ENCODE data around the gene SLCO3A1.

SLCO3A1 gene

DNA sequence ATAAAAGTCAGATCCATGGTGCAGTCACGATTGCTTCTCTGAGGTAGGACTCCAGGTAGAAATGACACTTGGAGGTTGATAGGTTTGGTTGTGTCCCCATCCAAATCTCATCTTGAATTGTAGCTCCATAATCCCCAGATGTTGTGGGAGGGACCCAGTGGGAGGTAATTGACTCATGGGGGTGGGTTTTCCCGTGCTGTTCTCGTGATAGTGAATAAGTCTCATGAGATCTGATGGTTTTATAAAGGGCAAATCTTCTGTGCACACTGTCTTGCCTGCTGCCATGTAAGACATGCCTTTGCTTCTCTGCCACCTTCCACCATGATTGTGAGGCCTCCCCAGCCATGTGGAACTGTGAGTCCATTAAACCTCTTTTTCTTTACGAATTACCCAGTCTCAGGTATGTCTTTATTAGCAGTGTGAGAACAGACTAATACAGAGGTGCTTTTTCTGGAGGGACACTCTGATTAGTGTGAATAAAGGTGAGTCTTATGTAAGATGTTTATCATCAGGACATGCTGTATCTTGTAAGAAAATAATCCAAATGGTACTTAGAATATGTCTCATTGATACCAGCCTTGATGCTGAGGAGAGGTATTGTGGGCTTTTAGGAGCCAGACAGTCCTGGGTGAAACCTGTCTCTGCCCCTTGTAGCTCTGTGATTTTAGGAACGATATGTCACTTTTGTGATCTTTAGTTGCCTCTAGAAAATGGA, 43.0 kb downstream of the SLCO3A1 start:
- Histone ChIP-seq H3K9me3 (replicated peaks; ENCODE audit: low read length) (no peaks in the 10 kb centered on the region), H3K4me2 (ENCODE audit: low read length) (no peak overlapping the region), H3K4me3 (ENCODE audit: low read length) (no peak overlapping the region), H3K9ac (ENCODE audit: low read depth, low read length) (no peak overlapping the region), H3K4me1 (ENCODE audit: control insufficient read depth, insufficient read depth, low read length) (no peaks in the 10 kb centered on the region), H3K27me3 (ENCODE audit: control insufficient read depth, insufficient read depth, low read length) (no peaks in the 10 kb centered on the region), H3K36me3 (ENCODE audit: insufficient read depth, low read length) (no peaks in the 10 kb centered on the region)

DNA sequence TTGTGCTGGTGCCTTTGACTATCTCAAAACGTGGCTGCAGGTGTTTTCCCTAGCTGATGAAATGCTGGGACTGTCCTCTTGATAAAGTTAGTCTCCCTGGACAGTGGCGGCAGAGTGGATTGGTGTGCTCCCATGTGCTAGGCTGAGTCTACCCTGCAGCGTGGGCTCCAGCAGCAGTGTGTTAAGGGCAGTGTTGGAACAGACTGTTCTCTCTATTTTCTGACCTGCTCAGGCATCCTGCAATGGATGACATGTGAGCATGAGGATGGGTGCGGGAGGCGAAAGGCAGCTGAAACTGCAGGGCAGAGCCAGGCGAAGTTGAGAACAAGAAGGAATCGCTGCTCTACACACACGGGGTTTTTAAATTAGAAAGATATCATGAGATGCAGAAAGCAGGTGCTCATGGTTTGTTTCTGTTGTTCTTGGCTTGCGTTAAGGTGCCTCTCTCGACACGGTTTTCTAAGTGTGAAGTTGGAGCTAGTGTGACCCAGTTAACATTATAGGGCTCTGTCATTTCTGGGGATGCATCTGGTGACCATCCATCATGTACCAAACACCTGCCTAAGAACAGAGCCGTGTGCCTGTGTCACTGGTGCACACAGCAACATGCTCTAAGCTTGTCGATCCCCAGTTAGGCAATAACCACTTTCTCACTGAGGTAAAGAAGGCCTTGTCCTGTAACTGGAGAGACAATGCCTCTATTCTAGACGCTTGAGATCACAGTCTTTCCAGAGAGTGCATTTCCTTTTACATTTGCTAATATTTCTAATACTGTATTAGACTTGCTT, 44.3 kb downstream of the SLCO3A1 start:
- H3K4me3 ChIP-seq (ENCODE audit: low read length), result no peak overlapping the region
- H3K4me2 ChIP-seq (ENCODE audit: low read length), result no peak overlapping the region
- H3K4me1 ChIP-seq (ENCODE audit: control insufficient read depth, insufficient read depth, low read length), result no peaks in the 10 kb centered on the region
- no peaks in the 10 kb centered on the region for H3K27me3 ChIP-seq (ENCODE audit: control insufficient read depth, insufficient read depth, low read length)
- no peaks in the 10 kb centered on the region for H3K36me3 ChIP-seq (ENCODE audit: insufficient read depth, low read length)
- no peaks in the 10 kb centered on the region for H3K9me3 ChIP-seq (replicated peaks; ENCODE audit: low read length)
- no peak overlapping the region for H3K9ac ChIP-seq (ENCODE audit: low read depth, low read length)

DNA sequence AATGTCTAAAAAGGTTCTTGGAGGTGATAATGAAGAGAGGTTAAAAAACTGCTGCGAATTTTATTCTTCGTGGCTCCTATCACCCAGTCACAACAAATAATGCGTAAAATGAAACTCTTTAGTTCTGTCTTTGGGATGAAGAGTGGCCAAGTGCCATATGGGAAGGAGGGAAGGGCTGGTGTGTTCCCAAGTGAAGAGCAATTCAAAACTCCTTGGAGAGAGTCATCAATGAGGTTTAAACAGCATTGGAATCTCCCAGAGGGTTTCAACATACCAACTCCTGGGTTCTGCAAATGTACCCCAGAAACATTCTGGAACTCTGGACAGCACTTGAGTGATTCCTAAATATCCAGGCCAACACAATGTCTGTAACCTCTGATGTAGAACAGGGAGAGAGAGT, 45.3 kb downstream of the SLCO3A1 start:
- no peaks in the 10 kb centered on the region for H3K36me3 ChIP-seq (ENCODE audit: insufficient read depth, low read length)
- H3K27me3 ChIP-seq (ENCODE audit: control insufficient read depth, insufficient read depth, low read length), result no peaks in the 10 kb centered on the region
- H3K9ac ChIP-seq (ENCODE audit: low read depth, low read length), result no peak overlapping the region
- no peaks in the 10 kb centered on the region for H3K4me1 ChIP-seq (ENCODE audit: control insufficient read depth, insufficient read depth, low read length)
- no peak overlapping the region for H3K4me3 ChIP-seq (ENCODE audit: low read length)
- no peak overlapping the region for H3K4me2 ChIP-seq (ENCODE audit: low read length)
- H3K9me3 ChIP-seq (replicated peaks; ENCODE audit: low read length), result no peaks in the 10 kb centered on the region

DNA sequence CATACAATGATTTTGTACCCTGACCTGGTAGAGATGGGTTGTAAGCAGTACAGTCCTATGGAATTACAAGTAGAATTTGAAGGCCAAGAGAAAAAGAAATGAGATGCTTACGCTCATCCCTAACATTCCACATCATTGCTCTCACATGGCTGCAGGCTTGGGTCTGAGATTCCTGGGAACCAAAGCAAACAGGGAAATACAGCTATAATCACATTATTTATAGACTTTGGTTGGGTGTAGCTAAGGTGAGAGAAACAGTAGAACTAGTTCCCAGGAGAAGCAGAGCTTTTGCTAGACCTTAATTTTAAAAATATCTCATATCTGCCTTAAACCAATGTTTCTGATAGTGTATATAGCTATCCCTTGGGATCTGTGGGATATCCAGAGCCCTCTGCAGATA, 51.4 kb downstream of the SLCO3A1 start:
- Histone ChIP-seq H3K4me3 (ENCODE audit: low read length) (no peak overlapping the region), H3K36me3 (ENCODE audit: insufficient read depth, low read length) (no peaks in the 10 kb centered on the region), H3K27me3 (ENCODE audit: control insufficient read depth, insufficient read depth, low read length) (no peaks in the 10 kb centered on the region), H3K9ac (ENCODE audit: low read depth, low read length) (no peak overlapping the region), H3K9me3 (replicated peaks; ENCODE audit: low read length) (no peaks in the 10 kb centered on the region), H3K4me1 (ENCODE audit: control insufficient read depth, insufficient read depth, low read length) (no peaks in the 10 kb centered on the region), H3K4me2 (ENCODE audit: low read length) (no peak overlapping the region)

DNA sequence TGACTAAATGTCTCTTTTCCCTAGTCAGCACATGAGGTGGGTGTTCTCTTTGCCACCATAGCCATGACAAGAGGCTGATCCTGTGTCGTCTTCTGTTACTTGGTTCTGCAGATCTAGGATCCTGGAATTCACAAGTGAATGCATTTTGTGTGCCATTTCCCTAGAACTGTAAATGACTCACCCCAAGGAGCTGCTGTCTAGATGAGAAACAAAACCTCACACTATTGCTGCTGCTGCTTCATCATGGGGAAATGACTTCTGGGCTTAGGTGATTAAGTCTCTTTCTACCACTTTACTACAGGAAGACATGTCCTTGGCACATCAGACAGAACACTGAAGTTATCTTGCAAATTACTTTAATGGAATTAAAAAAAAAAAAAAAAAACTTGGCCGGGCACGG, 54.9 kb downstream of the SLCO3A1 start:
- Histone ChIP-seq H3K9ac (ENCODE audit: low read depth, low read length) (no peak overlapping the region), H3K27me3 (ENCODE audit: control insufficient read depth, insufficient read depth, low read length) (no peaks in the 10 kb centered on the region), H3K9me3 (replicated peaks; ENCODE audit: low read length) (no peaks in the 10 kb centered on the region), H3K36me3 (ENCODE audit: insufficient read depth, low read length) (no peaks in the 10 kb centered on the region), H3K4me2 (ENCODE audit: low read length) (no peak overlapping the region), H3K4me1 (ENCODE audit: control insufficient read depth, insufficient read depth, low read length) (no peaks in the 10 kb centered on the region), H3K4me3 (ENCODE audit: low read length) (no peak overlapping the region)

DNA sequence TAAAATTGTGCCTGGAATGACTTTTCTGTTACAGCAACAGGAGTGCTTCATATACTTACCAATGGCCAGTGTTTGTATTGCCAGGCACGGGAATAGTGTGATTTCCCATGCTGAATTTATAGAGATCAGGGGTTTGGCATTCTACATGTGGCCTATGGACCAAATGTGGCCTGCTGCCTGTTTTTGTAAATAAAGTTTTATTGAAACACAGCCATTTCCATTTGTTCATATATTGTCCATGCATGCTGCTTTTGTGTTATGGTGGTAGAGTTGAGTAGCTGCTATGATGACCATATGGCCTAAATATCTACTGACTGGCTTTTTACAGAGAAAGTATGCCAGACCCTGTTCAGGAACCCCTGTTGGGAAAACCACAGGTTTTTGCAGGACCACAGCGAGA, 55.6 kb downstream of the SLCO3A1 start:
- H3K27me3 ChIP-seq (ENCODE audit: control insufficient read depth, insufficient read depth, low read length), result no peaks in the 10 kb centered on the region
- H3K4me1 ChIP-seq (ENCODE audit: control insufficient read depth, insufficient read depth, low read length), result no peaks in the 10 kb centered on the region
- H3K4me2 ChIP-seq (ENCODE audit: low read length), result no peak overlapping the region
- H3K4me3 ChIP-seq (ENCODE audit: low read length), result no peak overlapping the region
- no peaks in the 10 kb centered on the region for H3K36me3 ChIP-seq (ENCODE audit: insufficient read depth, low read length)
- H3K9me3 ChIP-seq (replicated peaks; ENCODE audit: low read length), result no peaks in the 10 kb centered on the region
- H3K9ac ChIP-seq (ENCODE audit: low read depth, low read length), result no peak overlapping the region

DNA sequence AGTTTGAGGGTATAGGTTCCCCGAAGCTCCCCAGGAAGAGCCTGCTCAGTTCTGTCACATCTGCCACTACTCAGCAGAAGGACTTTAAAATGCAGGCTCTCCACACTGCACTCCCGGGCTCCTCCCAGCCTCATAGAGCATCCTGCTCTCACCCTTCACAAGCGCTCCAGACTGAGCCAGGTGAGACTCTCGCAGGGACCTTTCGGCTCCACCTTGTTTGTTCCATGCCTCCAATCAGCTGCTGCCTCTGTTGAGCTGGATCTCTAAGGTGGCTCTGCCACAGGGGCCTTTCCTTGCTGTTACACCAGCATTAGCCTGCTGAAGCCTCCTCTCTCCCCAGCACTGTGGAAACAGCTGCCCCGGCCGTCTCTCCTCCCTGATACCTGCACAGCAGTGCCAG, 56.1 kb downstream of the SLCO3A1 start:
- Histone ChIP-seq H3K4me2 (ENCODE audit: low read length) (no peak overlapping the region), H3K4me1 (ENCODE audit: control insufficient read depth, insufficient read depth, low read length) (no peaks in the 10 kb centered on the region), H3K4me3 (ENCODE audit: low read length) (no peak overlapping the region), H3K9ac (ENCODE audit: low read depth, low read length) (no peak overlapping the region), H3K36me3 (ENCODE audit: insufficient read depth, low read length) (no peaks in the 10 kb centered on the region), H3K9me3 (replicated peaks; ENCODE audit: low read length) (no peaks in the 10 kb centered on the region), H3K27me3 (ENCODE audit: control insufficient read depth, insufficient read depth, low read length) (no peaks in the 10 kb centered on the region)

DNA sequence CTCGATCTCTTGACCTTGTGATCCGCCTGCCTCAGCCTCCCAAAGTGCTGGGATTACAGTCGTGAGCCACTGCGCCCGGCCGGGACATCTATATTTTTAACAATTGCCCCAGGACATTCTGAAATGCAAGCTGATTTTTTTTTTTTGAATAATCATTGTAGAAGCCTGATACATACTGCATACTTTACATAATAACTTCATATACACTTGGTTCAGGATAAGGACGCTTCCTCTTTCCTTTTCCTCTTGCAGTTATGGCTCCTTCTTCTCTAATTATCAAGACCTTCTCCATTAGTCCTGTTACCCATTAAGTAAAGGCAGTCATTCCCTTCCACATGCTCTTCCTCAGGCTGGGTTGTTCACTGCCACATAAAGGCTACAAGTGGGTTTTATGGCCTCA, 58.3 kb downstream of the SLCO3A1 start:
- no peak overlapping the region for H3K9ac ChIP-seq (ENCODE audit: low read depth, low read length)
- H3K4me1 ChIP-seq (ENCODE audit: control insufficient read depth, insufficient read depth, low read length), result no peaks in the 10 kb centered on the region
- H3K9me3 ChIP-seq (replicated peaks; ENCODE audit: low read length), result no peaks in the 10 kb centered on the region
- H3K4me3 ChIP-seq (ENCODE audit: low read length), result no peak overlapping the region
- H3K36me3 ChIP-seq (ENCODE audit: insufficient read depth, low read length), result no peaks in the 10 kb centered on the region
- no peak overlapping the region for H3K4me2 ChIP-seq (ENCODE audit: low read length)
- H3K27me3 ChIP-seq (ENCODE audit: control insufficient read depth, insufficient read depth, low read length), result no peaks in the 10 kb centered on the region

DNA sequence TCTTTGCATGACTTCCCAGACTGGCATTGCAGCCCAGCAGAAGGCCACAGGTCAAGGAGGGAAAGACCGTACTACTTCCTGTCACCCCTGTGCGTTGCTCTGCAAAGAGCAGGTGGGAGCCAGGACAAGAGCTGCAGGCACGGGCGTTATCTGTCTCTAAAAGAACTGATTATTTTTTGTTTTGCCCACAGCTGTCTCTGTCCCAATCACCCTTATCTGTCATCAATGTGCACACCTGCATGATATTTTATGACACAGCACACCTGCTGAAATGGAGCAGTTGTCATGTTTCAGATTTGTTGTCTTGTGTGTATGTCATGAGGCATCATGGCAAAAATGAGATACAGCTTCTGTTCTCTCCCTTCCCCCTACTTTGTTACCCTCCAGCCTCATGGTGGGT, 58.8 kb downstream of the SLCO3A1 start:
- H3K4me2 ChIP-seq (ENCODE audit: low read length), result no peak overlapping the region
- H3K9ac ChIP-seq (ENCODE audit: low read depth, low read length), result no peak overlapping the region
- no peaks in the 10 kb centered on the region for H3K4me1 ChIP-seq (ENCODE audit: control insufficient read depth, insufficient read depth, low read length)
- H3K4me3 ChIP-seq (ENCODE audit: low read length), result no peak overlapping the region
- H3K27me3 ChIP-seq (ENCODE audit: control insufficient read depth, insufficient read depth, low read length), result no peaks in the 10 kb centered on the region
- H3K36me3 ChIP-seq (ENCODE audit: insufficient read depth, low read length), result no peaks in the 10 kb centered on the region
- no peaks in the 10 kb centered on the region for H3K9me3 ChIP-seq (replicated peaks; ENCODE audit: low read length)

DNA sequence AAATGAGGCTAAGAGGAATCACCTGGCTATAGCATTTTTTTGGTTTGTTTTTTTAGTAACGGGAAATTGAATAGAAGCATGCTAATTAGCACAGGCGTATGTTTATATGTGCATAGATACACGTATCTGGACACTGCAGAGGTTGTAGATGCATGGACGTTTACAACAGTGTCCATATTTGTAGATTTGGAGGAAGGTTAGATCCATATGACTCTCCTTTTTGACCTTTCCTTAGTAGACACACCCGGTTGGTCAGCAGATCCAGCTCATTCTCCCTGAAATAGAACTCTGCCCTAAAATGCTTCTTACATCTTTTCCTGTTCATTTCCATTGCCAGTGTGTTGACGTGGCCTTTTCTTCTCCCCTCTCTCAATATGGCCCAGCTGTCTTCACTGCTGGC, 60.1 kb downstream of the SLCO3A1 start:
- no peak overlapping the region for H3K4me3 ChIP-seq (ENCODE audit: low read length)
- H3K9ac ChIP-seq (ENCODE audit: low read depth, low read length), result no peak overlapping the region
- no peaks in the 10 kb centered on the region for H3K27me3 ChIP-seq (ENCODE audit: control insufficient read depth, insufficient read depth, low read length)
- no peak overlapping the region for H3K4me2 ChIP-seq (ENCODE audit: low read length)
- H3K36me3 ChIP-seq (ENCODE audit: insufficient read depth, low read length), result no peaks in the 10 kb centered on the region
- H3K4me1 ChIP-seq (ENCODE audit: control insufficient read depth, insufficient read depth, low read length), result no peaks in the 10 kb centered on the region
- H3K9me3 ChIP-seq (replicated peaks; ENCODE audit: low read length), result no peaks in the 10 kb centered on the region

DNA sequence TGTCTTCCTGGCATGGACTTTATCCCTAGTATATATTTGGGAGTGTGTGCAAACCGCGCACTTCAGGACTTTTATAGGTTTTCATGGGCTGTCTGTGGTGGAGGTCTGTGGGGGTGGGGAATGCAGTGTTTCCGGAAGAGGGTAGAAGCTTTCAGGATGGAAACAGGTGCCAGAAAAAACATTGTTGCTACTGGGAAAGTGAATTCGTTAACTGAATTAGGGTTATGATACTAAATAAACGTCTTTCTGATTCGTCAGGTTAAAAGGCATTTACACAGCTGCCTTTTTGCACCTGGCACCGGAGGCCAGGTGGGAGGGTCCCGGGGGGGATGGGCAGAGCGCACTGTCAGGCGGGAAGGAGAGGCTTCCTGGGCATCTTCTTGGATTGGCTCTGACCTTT, 62.1 kb downstream of the SLCO3A1 start:
- Histone ChIP-seq H3K4me3 (ENCODE audit: low read length) (no peak overlapping the region), H3K9ac (ENCODE audit: low read depth, low read length) (no peak overlapping the region), H3K4me1 (ENCODE audit: control insufficient read depth, insufficient read depth, low read length) (no peaks in the 10 kb centered on the region), H3K27me3 (ENCODE audit: control insufficient read depth, insufficient read depth, low read length) (no peaks in the 10 kb centered on the region), H3K4me2 (ENCODE audit: low read length) (no peak overlapping the region), H3K36me3 (ENCODE audit: insufficient read depth, low read length) (no peaks in the 10 kb centered on the region), H3K9me3 (replicated peaks; ENCODE audit: low read length) (no peaks in the 10 kb centered on the region)

DNA sequence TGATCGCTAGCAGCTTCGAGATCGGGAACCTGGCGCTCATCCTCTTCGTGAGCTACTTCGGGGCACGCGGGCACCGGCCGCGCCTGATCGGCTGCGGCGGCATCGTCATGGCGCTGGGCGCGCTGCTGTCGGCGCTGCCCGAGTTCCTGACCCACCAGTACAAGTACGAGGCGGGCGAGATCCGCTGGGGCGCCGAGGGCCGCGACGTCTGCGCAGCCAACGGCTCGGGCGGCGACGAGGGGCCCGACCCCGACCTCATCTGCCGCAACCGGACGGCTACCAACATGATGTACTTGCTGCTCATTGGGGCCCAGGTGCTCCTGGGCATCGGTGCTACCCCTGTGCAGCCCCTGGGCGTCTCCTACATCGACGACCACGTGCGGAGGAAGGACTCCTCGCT, 62.5 kb downstream of the SLCO3A1 start:
- no peak overlapping the region for H3K9ac ChIP-seq (ENCODE audit: low read depth, low read length)
- no peaks in the 10 kb centered on the region for H3K4me1 ChIP-seq (ENCODE audit: control insufficient read depth, insufficient read depth, low read length)
- no peaks in the 10 kb centered on the region for H3K36me3 ChIP-seq (ENCODE audit: insufficient read depth, low read length)
- H3K4me2 ChIP-seq (ENCODE audit: low read length), result no peak overlapping the region
- no peaks in the 10 kb centered on the region for H3K27me3 ChIP-seq (ENCODE audit: control insufficient read depth, insufficient read depth, low read length)
- no peaks in the 10 kb centered on the region for H3K9me3 ChIP-seq (replicated peaks; ENCODE audit: low read length)
- no peak overlapping the region for H3K4me3 ChIP-seq (ENCODE audit: low read length)
